ENCODE data around the gene CENPP.

- no peak for TF ChIP-seq CEBPB (IDR thresholded peaks at IDR 0.05)
- TF ChIP-seq MAX (IDR thresholded peaks at IDR 0.05): no peak
- TF ChIP-seq TAF1 (IDR thresholded peaks at IDR 0.05; ENCODE audit: low read depth): no peak
- no peak for TF ChIP-seq ZBTB7A (IDR thresholded peaks at IDR 0.05; ENCODE audit: low read depth)
Measured at GRCh38 chr9:92324431-92324830, 1.3 kb upstream of the CENPP start.

Measured in Ishikawa (cell line).